HEK293T (cell line): Measurements from ENCODE around the gene SLC47A2.

Experiments used
- CTCF ChIA-PET: fragments of 350-600 bp; formaldehyde crosslinking; extraction: SDS; loops from one replicate; lab custom pipeline; 2021; ENCODE audit warnings: antibody characterized with exemption, inconsistent platforms; lab: Yijun Ruan, JAX
- POLR2A ChIA-PET: fragments of 350-600 bp; formaldehyde crosslinking; extraction: SDS; loops from one replicate; lab custom pipeline; 2020; ENCODE audit warnings: antibody characterized with exemption, inconsistent platforms; lab: Yijun Ruan, JAX
- DNase-seq: peaks from one replicate; pipeline ENCODE4 v3.0.0; 2012; ENCODE audit warnings: mixed read lengths; ENCODE audit errors: extremely low spot score
- ARNT ChIP-seq: fragments of 450-650 bp; IDR thresholded peaks from 2 replicates; pipeline ENCODE4 v1.6.1; 2017; ENCODE audit warnings: mild to moderate bottlenecking
- BHLHE40 ChIP-seq: fragments of 450-650 bp; IDR thresholded peaks from 2 replicates; pipeline ENCODE4 v1.6.1; 2016; ENCODE audit warnings: mild to moderate bottlenecking, moderate library complexity, borderline replicate concordance
- CTBP1 ChIP-seq: fragments of 450-650 bp; IDR thresholded peaks from 2 replicates; pipeline ENCODE4 v1.6.1; 2016; ENCODE audit warnings: borderline replicate concordance
- ELF4 ChIP-seq: fragments of 450-650 bp; IDR thresholded peaks from 2 replicates; pipeline ENCODE4 v1.6.1; 2017; ENCODE audit warnings: antibody characterized with exemption
- FOXA1 ChIP-seq: fragments of 450-650 bp; IDR thresholded peaks from 2 replicates; pipeline ENCODE4 v1.6.1; 2016; ENCODE audit warnings: mild to moderate bottlenecking
- FOXK2 ChIP-seq: fragments of 450-650 bp; IDR thresholded peaks from 2 replicates; pipeline ENCODE4 v1.6.1; 2016; ENCODE audit warnings: mild to moderate bottlenecking
- FOXM1 ChIP-seq: fragments of 450-650 bp; IDR thresholded peaks from 2 replicates; pipeline ENCODE4 v1.6.1; 2017; ENCODE audit warnings: mild to moderate bottlenecking, borderline replicate concordance
- HDGF ChIP-seq: fragments of 450-650 bp; IDR thresholded peaks from 2 replicates; pipeline ENCODE4 v1.6.1; 2017; ENCODE audit warnings: antibody characterized with exemption, borderline replicate concordance
- L3MBTL2 ChIP-seq: fragments of 450-650 bp; conservative IDR thresholded peaks from 2 replicates; pipeline ENCODE4 v1.6.1; 2016; ENCODE audit warnings: mild to moderate bottlenecking
- LEF1 ChIP-seq: fragments of 450-650 bp; IDR thresholded peaks from 2 replicates; pipeline ENCODE4 v1.6.1; 2017; ENCODE audit warnings: mild to moderate bottlenecking, borderline replicate concordance
- NFRKB ChIP-seq: fragments of 450-650 bp; IDR thresholded peaks from 2 replicates; pipeline ENCODE4 v1.6.1; 2016; ENCODE audit warnings: mild to moderate bottlenecking, moderate library complexity
- SP1 ChIP-seq: fragments of 450-650 bp; IDR thresholded peaks from 2 replicates; pipeline ENCODE4 v1.6.1; 2017
- SUZ12 ChIP-seq: fragments of 450-650 bp; IDR thresholded peaks from 2 replicates; pipeline ENCODE4 v1.6.1; 2016; ENCODE audit warnings: mild to moderate bottlenecking
- TARDBP ChIP-seq: fragments of 450-650 bp; IDR thresholded peaks from 2 replicates; pipeline ENCODE4 v1.6.1; 2016
- ZNF384 ChIP-seq: fragments of 450-650 bp; IDR thresholded peaks from 2 replicates; pipeline ENCODE4 v1.6.1; 2016
- TF ChIP-seq, protein P1 (sequence below): fragments of 450-650 bp; IDR thresholded peaks from 2 replicates; pipeline ENCODE4 v1.6.1; 2016

Gene SLC47A2

GRCh38 chr17:19708431-19709175 lies 7.8 kb downstream of the SLC47A2 start:
- ChIA-PET CTCF (no interaction called here), POLR2A (interaction anchor here (2.8 kb wide), 1 partner anchor 60 kb away, joined by 10 read pairs; the partner anchor contains the start of gene ALDH3A2)
- no peak for TF ChIP-seq CTBP1
- no peak for TF ChIP-seq TARDBP
- TF ChIP-seq SUZ12: no peak
- no peak for DNase-seq

DNA sequence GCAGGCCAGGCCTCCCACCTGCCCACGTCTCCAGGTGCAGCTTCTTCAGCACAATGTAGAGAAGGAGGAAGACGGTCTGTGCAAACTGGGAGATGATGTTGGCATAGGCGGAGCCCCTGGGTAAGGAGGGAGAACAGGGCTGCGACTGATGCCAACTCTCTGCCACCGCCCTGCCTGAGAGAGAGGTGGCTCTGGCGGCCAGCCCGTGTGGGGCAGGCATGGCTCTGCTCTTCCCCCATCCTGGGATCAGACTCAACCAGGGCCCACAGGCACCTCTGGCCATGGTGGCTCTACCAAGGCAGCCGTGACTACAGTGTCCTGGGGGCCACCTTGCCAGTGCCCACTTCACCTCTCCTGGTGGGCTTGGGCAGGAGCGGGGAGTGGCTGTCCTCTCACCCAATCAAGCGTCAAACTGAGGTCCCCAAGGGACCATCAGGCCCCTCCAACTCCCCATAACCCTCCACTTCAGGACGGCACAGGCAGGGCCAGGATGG lies 8.6 kb downstream of the SLC47A2 start:
- ChIA-PET POLR2A (no interaction called here), CTCF (no interaction called here)
- DNase-seq: no peak
- TF ChIP-seq FOXK2 (no peak), FOXM1 (no peak), TARDBP (no peak), LEF1 (no peak), ARNT (no peak), BHLHE40 (no peak)

DNA sequence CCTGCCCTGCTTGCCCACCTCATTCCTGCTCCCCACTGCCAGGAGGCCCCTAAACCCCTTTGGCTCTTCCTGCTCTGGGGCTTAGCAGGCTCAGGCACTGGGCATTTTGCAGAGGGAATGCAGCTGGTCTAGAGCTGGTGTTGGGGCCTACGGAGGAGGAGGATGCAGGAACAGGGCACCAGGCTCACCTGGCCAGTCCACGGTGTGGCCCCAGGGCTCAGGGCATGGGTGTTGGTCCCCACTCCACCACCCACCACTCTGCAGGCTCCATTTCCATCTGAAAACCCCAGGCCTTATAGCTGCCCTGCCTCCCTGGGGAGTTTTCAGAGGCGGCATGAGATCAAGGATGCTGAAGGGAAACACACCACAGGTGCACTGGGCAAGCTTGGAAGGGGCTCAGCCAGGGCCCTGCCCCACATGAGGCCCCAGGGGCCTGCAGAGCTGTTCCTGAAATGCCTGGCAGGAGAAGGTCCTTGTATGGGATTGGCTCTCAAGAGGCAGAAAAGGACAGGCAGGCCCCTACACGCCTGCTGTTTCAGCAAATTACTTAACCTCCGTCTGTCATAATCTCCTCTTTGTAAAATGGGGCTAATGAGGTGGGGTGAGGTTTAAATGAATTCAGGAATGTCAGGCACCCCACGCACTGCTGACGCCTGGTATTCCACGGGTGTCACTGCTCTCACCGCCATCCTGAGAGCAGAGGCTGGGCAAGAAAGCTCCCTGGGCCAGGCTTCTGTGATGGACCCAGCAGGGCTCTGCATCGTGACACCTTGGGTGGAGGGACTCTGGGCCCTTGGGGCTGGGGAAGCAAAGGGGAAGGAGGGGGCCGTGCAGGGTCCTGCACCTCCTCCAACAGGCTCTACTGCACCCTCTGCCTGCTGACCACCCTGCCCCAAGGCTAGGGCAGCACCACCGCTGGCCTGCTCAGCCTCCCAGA lies 9.3 kb downstream of the SLC47A2 start:
- DNase-seq: no peak
- POLR2A ChIA-PET: interaction anchor here (0.8 kb wide), 1 partner anchor 38 kb away, joined by 4 read pairs; no protein-coding TSS in a partner anchor
- CTCF ChIA-PET: interaction anchor here (0.6 kb wide), 1 partner anchor 20 kb away, joined by 3 read pairs; no protein-coding TSS in a partner anchor
- no peak for TF ChIP-seq FOXM1
- no peak for TF ChIP-seq FOXA1

DNA sequence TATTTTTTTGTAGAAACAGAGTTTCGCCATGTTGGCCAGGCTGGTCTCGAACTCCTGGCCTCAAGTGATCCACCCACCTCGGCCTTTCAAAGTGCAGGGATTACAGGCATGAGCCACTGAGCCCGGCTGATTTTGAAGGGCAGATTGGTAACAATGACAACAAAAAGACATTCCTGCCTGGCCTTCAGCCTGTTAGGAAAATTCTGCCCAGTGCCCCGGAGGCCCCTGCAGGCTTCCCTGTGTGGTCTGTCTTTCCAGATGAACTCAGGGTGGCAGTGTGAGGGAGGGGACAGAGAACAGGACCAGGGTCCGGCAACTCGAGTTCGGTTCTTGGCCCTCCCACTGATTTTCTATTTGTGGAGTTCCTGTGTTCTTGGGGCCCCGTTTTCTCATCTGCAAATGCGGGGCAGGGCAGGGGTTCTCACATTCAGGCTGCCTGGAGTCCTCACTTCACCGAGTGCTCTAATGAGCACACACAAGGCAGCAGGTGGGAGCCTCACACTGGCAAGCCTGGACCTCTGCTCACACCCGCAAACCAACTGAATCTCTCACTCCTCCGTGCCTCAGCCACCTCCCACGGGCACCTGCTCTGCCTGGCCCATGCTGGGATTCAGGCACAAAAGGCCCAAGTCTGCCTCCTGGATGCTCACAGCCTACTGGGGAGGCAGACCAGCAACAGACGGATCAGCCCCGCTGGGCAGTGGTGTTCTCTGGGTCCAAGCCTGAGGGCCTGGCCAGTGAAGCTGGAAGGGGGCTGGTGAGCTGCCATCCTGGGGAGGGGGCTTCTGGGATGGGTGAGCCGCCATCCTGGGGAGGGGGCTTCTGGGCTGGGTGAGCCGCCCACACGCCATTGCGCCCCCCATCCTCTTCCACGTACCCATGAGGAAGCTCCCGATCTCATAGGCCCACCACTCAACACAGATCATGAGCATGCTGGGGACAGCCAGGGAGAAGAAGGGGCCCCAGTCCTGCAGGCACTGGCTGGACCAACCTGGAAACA lies 10.3 kb downstream of the SLC47A2 start:
- TF ChIP-seq ZNF384: no peak
- no peak for TF ChIP-seq NFRKB
- TF ChIP-seq HDGF: no peak
- TF ChIP-seq FOXA1: no peak
- TF ChIP-seq L3MBTL2: no peak
- no peak for TF ChIP-seq BHLHE40
- ChIA-PET CTCF (interaction anchor here (0.6 kb wide), 1 partner anchor 614 kb away, joined by 3 read pairs; no protein-coding TSS in a partner anchor), POLR2A (interaction anchor here (0.8 kb wide), 1 partner anchor 39 kb away, joined by 4 read pairs; no protein-coding TSS in a partner anchor)
- no peak for DNase-seq

DNA sequence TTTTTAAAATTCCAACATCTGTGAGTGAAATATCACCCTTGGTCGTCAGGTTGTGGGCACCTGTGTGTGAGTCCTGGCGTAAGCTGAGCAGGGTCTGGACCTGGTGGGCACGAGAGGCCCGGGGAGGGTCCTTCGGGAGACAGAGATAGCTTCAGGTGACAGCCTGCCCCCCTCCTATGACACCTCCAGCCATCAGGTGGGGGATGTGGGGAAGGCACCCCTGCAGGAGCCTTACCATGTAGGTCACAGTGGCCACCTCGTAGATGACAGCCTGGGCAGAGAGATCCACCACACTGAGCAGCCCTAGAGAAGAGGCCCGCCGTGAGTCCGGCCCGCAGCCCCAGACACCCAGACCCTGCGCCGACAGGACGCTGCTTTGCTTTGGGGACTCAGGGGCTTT lies 11.2 kb downstream of the SLC47A2 start:
- CTCF ChIA-PET: interaction anchor here (1.7 kb wide), 1 partner anchor 57 kb away, joined by 4 read pairs; no protein-coding TSS in a partner anchor
- POLR2A ChIA-PET: no interaction called here
- no peak for TF ChIP-seq TARDBP
- TF ChIP-seq LEF1: no peak
- no peak for TF ChIP-seq BHLHE40
- TF ChIP-seq SUZ12: no peak
- TF ChIP-seq, protein P1, sequence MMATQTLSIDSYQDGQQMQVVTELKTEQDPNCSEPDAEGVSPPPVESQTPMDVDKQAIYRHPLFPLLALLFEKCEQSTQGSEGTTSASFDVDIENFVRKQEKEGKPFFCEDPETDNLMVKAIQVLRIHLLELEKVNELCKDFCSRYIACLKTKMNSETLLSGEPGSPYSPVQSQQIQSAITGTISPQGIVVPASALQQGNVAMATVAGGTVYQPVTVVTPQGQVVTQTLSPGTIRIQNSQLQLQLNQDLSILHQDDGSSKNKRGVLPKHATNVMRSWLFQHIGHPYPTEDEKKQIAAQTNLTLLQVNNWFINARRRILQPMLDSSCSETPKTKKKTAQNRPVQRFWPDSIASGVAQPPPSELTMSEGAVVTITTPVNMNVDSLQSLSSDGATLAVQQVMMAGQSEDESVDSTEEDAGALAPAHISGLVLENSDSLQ: no peak
- no peak for TF ChIP-seq ZNF384
- no peak for DNase-seq

DNA sequence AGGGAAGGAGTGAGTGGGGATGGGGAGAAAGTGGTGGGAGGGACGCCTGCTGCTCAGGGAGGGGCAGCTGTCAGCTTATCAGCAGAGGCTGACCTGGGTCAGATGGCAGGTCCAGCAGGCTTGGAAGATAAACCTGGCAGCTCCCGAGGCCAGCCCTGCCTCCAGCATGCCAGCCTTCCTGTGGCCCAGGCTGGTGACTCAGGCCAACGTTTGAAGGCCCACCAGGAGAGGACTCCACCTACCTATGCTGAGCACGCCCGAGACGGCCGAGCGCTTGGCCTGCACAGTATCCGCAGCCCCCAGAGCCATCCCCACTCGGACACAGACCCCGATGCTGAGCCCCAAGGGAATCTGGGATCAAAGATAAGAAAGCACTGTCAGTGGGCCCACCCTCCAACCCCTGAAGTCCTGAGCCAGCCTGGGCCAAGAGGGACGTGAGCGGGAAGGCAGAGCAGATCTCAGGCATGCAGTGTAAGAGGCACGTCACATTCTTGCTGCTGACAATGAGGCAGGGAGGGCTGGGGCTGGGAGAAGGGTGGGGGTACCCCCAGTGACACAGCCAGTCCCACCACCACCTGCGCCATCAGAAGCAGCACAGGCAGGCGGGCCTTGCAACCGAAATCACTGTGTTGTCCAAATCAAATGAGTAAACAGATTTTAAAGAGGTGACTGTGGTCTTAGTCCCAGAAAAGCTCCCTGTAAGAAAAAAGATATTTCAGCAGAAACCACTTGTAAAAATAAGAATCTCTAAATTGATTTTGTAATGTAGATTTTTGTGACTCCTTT lies 12.4 kb downstream of the SLC47A2 start:
- ChIA-PET POLR2A (no interaction called here), CTCF (interaction anchor here (1.7 kb wide), 1 partner anchor 58 kb away, joined by 4 read pairs; no protein-coding TSS in a partner anchor)
- TF ChIP-seq, protein P1: no peak
- no peak for TF ChIP-seq ARNT
- TF ChIP-seq ZNF384: no peak
- TF ChIP-seq TARDBP: no peak
- TF ChIP-seq FOXK2: no peak
- no peak for TF ChIP-seq SUZ12
- no peak for TF ChIP-seq FOXM1
- no peak for TF ChIP-seq ELF4
- no peak for TF ChIP-seq LEF1
- TF ChIP-seq CTBP1: no peak
- TF ChIP-seq SP1: no peak
- no peak for TF ChIP-seq BHLHE40
- no peak for TF ChIP-seq L3MBTL2
- no peak for TF ChIP-seq HDGF
- TF ChIP-seq NFRKB: no peak
- no peak for TF ChIP-seq FOXA1
- DNase-seq: no peak
